ENCODE data around the gene NUMA1. TPM values are rescaled to one million over a fixed set of nuclear protein-coding genes. Genes with fewer than 3 reads are reported as not detected.

NUMA1 gene
- total and polyA plus RNA-seq, 2 of the 13 experiments (the other 11 are each of a cell fraction or from before 2014, with no cell fraction given): 57.3 to 60.2 TPM

DNA sequence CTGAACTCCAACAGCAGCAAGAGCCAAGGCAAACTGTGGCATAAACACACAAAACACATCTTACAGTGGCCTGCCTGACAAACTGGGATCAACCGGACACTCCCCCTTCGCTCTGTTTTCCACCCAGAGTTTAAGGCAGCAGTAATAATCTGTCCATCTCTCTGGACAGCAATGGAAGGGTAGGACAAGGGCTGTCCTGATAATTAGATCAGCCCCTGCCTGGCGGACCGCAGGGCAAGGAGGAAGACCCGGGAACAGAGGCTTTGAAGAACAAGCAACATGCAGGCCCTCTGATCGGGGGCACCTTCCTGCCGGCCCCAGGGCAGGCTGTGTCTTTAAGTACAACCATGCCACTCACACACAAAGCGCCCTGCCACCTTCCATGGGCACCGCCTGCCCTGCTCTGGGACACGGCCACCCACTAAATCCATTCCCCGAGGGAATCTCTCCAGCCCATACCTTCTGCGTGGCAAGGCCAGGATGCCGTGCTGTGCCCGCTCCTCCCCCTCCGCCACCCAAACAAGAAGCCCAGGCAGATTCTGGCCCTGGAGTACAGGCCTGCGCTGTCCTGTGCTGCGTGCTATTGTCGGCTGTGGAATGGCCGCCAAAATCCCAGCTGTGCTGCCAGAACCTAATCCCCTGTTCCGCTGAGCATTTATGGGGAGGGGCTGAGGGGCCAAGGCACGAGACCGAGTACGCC, 38.8 kb downstream of the NUMA1 start (continued):
- TF ChIP-seq, protein P1, sequence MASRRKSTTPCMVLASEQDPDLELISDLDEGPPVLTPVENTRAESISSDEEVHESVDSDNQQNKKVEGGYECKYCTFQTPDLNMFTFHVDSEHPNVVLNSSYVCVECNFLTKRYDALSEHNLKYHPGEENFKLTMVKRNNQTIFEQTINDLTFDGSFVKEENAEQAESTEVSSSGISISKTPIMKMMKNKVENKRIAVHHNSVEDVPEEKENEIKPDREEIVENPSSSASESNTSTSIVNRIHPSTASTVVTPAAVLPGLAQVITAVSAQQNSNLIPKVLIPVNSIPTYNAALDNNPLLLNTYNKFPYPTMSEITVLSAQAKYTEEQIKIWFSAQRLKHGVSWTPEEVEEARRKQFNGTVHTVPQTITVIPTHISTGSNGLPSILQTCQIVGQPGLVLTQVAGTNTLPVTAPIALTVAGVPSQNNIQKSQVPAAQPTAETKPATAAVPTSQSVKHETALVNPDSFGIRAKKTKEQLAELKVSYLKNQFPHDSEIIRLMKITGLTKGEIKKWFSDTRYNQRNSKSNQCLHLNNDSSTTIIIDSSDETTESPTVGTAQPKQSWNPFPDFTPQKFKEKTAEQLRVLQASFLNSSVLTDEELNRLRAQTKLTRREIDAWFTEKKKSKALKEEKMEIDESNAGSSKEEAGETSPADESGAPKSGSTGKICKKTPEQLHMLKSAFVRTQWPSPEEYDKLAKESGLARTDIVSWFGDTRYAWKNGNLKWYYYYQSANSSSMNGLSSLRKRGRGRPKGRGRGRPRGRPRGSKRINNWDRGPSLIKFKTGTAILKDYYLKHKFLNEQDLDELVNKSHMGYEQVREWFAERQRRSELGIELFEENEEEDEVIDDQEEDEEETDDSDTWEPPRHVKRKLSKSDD (CRISPR knock-in tag; IDR thresholded peaks at IDR 0.05; ENCODE audit: low read depth): peak; percentile 48; the same call in 1 of the 2 replicates
- TF ChIP-seq, protein P2, sequence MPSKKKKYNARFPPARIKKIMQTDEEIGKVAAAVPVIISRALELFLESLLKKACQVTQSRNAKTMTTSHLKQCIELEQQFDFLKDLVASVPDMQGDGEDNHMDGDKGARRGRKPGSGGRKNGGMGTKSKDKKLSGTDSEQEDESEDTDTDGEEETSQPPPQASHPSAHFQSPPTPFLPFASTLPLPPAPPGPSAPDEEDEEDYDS (CRISPR knock-in tag; IDR thresholded peaks at IDR 0.05): 0 out of 2 replicates have a peak, but pooled peaks have one; percentile 17
- TF ChIP-seq WIZ (CRISPR knock-in tag; IDR thresholded peaks at IDR 0.05): 0 out of 2 replicates have a peak, but pooled peaks have one; percentile 25
- peak; percentile 97 for TF ChIP-seq HNRNPL (IDR thresholded peaks at IDR 0.05; ENCODE audit: low read depth, low read length)
- TF ChIP-seq CHD4 (IDR thresholded peaks at IDR 0.05; ENCODE audit: borderline replicate concordance, low read length): no peak
- 0 out of 2 replicates have a peak, but pooled peaks have one; percentile 69 for TF ChIP-seq ZFP90 (CRISPR knock-in tag; IDR thresholded peaks at IDR 0.05; ENCODE audit: borderline replicate concordance)
- TF ChIP-seq MTF2 (CRISPR knock-in tag; IDR thresholded peaks at IDR 0.05; ENCODE audit: borderline replicate concordance): 0 out of 2 replicates have a peak, but pooled peaks have one; percentile 52
- peak; percentile 38; the same call in 1 of the 2 replicates for TF ChIP-seq ZNF768 (CRISPR knock-in tag; IDR thresholded peaks at IDR 0.05)
- TF ChIP-seq ZFX (CRISPR knock-in tag; IDR thresholded peaks at IDR 0.05; ENCODE audit: low read depth): peak; percentile 67
- TF ChIP-seq, protein P3, sequence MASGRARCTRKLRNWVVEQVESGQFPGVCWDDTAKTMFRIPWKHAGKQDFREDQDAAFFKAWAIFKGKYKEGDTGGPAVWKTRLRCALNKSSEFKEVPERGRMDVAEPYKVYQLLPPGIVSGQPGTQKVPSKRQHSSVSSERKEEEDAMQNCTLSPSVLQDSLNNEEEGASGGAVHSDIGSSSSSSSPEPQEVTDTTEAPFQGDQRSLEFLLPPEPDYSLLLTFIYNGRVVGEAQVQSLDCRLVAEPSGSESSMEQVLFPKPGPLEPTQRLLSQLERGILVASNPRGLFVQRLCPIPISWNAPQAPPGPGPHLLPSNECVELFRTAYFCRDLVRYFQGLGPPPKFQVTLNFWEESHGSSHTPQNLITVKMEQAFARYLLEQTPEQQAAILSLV (CRISPR knock-in tag; IDR thresholded peaks at IDR 0.05; ENCODE audit: borderline replicate concordance): no peak
- peak; percentile 51 for TF ChIP-seq ZFY (CRISPR knock-in tag; IDR thresholded peaks at IDR 0.05)
- TF ChIP-seq NKX3-1 (CRISPR knock-in tag; IDR thresholded peaks at IDR 0.05): no peak
- no peak for TF ChIP-seq ZNF569 (CRISPR knock-in tag; IDR thresholded peaks at IDR 0.05; ENCODE audit: borderline replicate concordance)
- no peak for TF ChIP-seq SAFB2 (CRISPR knock-in tag; IDR thresholded peaks at IDR 0.05; ENCODE audit: borderline replicate concordance, low read depth)
- TF ChIP-seq, protein P4, sequence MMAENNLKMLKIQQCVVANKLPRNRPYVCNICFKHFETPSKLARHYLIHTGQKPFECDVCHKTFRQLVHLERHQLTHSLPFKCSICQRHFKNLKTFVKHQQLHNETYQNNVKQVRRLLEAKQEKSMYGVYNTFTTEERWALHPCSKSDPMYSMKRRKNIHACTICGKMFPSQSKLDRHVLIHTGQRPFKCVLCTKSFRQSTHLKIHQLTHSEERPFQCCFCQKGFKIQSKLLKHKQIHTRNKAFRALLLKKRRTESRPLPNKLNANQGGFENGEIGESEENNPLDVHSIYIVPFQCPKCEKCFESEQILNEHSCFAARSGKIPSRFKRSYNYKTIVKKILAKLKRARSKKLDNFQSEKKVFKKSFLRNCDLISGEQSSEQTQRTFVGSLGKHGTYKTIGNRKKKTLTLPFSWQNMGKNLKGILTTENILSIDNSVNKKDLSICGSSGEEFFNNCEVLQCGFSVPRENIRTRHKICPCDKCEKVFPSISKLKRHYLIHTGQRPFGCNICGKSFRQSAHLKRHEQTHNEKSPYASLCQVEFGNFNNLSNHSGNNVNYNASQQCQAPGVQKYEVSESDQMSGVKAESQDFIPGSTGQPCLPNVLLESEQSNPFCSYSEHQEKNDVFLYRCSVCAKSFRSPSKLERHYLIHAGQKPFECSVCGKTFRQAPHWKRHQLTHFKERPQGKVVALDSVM (CRISPR knock-in tag; IDR thresholded peaks at IDR 0.05): peak; percentile 4; the same call in 1 of the 2 replicates
- peak; percentile 37; the same call in 1 of the 2 replicates for TF ChIP-seq GABPB1 (CRISPR knock-in tag; IDR thresholded peaks at IDR 0.05)
- TF ChIP-seq, protein P5, sequence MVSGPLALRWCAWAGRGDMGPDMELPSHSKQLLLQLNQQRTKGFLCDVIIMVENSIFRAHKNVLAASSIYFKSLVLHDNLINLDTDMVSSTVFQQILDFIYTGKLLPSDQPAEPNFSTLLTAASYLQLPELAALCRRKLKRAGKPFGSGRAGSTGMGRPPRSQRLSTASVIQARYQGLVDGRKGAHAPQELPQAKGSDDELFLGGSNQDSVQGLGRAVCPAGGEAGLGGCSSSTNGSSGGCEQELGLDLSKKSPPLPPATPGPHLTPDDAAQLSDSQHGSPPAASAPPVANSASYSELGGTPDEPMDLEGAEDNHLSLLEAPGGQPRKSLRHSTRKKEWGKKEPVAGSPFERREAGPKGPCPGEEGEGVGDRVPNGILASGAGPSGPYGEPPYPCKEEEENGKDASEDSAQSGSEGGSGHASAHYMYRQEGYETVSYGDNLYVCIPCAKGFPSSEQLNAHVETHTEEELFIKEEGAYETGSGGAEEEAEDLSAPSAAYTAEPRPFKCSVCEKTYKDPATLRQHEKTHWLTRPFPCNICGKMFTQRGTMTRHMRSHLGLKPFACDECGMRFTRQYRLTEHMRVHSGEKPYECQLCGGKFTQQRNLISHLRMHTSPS (CRISPR knock-in tag; IDR thresholded peaks at IDR 0.05; ENCODE audit: low read depth): peak; percentile 72; the same call in 1 of the 2 replicates
- TF ChIP-seq GATAD2A (CRISPR knock-in tag; IDR thresholded peaks at IDR 0.05): peak; percentile 11
- 0 out of 2 replicates have a peak, but pooled peaks have one; percentile 9 for TF ChIP-seq ELF3 (CRISPR knock-in tag; IDR thresholded peaks at IDR 0.05)
- no peak for TF ChIP-seq ZC3H4 (CRISPR knock-in tag; IDR thresholded peaks at IDR 0.05; ENCODE audit: borderline replicate concordance)
- peak in 1 of 2 experiments; percentile 56; a peak in 2 of 4 replicates for TF ChIP-seq POLR2A (IDR thresholded peaks at IDR 0.05; ENCODE audit: insufficient read depth in 1 of 2, low read depth in 2 of 2, low read length in 2 of 2)
